GM18508 (cell line): Measurements from ENCODE around the gene TIMM23B.
"Not testable (repeated sequence)": the region's sequence is repeated elsewhere in the genome, so short reads cannot be mapped to it uniquely, and the experiment has no call there.

Experiments used
- ATAC-seq: cut with Tn5 transposase; IDR thresholded peaks from one replicate; pipeline ENCODE4 v1.9.1; 2021; ENCODE audit warnings: moderate number of reproducible peaks; ENCODE audit not compliant: insufficient read depth, unreplicated experiment

Gene TIMM23B

GRCh38 chr10:49972094-49972493 lies 30.2 kb downstream of the TIMM23B start:
- ATAC-seq = not testable (repeated sequence)

GRCh38 chr10:49977756-49978155 lies 35.9 kb downstream of the TIMM23B start:
- ATAC-seq = not testable (repeated sequence)

GRCh38 chr10:49987207-49987606 lies 45.4 kb downstream of the TIMM23B start:
- ATAC-seq = not testable (repeated sequence)

- not testable (repeated sequence) for ATAC-seq
These were observed 46.5 kb downstream of the TIMM23B start, which contains the start of gene AGAP6 for GRCh38 chr10:49988376-49988775. Gene AGAP6, plus strand, starts transcription at chr10:49988406. Its CDS starts 310 bp downstream, at chr10:49988716.

- not testable (repeated sequence) for ATAC-seq
These were observed 53.5 kb downstream of the TIMM23B start for GRCh38 chr10:49995321-49995720.

GRCh38 chr10:50014024-50014423 lies 72.2 kb downstream of the TIMM23B start:
- not testable (repeated sequence) for ATAC-seq

GRCh38 chr10:50015596-50016220 lies 73.9 kb downstream of the TIMM23B start:
- not testable (repeated sequence) for ATAC-seq

GRCh38 chr10:50016926-50017325 lies 75.1 kb downstream of the TIMM23B start:
- ATAC-seq = not testable (repeated sequence)

- ATAC-seq = not testable (repeated sequence)
These were observed 75.8 kb downstream of the TIMM23B start for GRCh38 chr10:50017646-50018045.

- not testable (repeated sequence) for ATAC-seq
These were observed 77.4 kb downstream of the TIMM23B start for GRCh38 chr10:50019279-50019678.

GRCh38 chr10:50020451-50021024 lies 78.7 kb downstream of the TIMM23B start:
- ATAC-seq = not testable (repeated sequence)

- ATAC-seq = no peak
These were observed 79.8 kb downstream of the TIMM23B start for GRCh38 chr10:50021646-50022045.
